ENCODE results near the gene ZNF219.

The ZNF219 gene

GRCh38 chr14:21098076-21098891 is at the start of gene ZNF219:
ZNF219 (minus strand) TSS chr14:21098655; CDS start chr14:21093591, 5,064 bp downstream.
- no peak for DNase-seq (ENCODE audit: low read depth in 2 of 2)

DNA sequence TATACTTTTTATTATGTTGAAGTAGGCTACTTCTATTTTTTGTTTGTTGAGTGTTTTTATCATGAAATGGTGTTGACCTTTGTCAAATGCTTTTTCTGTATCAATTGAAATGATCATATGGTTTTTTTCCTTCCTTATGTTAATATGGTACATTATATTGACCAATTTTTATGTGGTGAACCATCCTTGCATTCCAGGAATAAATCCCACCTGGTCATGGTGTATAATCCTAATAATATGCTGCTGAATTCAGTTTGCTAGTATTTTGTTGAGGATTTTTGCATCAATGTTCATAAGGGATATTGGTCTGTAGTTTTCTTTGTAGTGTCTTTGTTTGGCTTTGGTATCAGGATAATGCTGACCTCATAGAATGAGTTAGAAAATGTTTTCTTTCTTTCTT is 47.0 kb upstream of the ZNF219 start:
- no peak for DNase-seq (ENCODE audit: low read depth in 2 of 2)

DNA sequence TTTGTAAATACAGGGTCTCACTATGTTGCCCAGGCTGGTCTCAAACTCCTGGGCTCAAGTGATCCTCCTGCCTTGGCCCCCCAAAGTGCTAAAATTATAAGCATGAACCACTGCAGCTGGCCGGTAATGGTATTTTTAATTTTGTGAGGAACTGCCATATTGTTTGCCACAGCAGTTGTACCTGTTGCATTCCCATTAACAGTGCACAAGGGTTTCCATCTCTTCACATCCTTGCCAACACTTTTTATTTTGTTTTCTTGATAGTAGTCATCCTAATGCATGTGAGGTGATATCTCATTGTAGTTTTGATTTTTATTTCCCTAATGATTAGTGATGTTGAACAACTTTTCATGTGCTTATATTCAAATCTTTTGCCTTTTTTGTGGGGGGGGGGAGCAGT is 43.9 kb upstream of the ZNF219 start:
- DNase-seq (ENCODE audit: low read depth in 2 of 2) = no peak

DNA sequence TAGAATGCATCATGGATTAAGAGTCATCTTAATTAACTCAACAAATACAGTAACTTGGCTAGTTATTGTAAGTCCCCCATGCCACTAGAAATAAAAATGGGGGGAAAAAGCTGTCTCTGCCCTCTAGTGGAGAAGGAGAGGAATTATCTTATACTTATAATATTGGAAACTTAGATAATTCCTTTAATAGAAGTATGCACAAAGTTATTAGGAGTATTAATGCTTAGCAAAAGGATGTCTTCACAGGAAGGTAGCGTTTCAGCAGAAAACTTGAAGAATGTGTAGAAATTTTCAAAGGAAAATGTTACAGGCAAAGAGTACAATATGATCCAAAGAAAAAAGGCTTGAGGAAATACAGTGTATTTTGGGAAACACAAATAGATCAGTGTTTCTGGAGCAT is 37.6 kb upstream of the ZNF219 start:
- DNase-seq (ENCODE audit: low read depth in 2 of 2) = no peak

DNA sequence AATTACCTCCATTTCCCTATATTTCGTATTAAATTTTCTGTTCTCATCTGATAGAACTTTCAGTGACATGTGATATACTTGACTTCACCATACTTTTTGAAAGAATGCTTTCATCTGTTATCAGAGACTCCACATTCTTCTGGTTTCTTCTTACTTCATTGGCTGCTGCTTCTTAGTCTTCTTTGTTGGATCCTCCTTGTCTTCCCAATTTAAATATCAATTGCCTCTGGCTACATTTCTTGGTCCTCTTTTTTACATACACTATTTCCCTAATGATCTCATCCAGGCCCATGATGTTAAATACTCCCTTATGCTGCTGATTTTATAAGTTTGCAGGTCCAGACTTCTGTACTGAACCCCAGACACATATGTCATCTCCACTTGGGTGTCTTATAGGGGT is 35.4 kb upstream of the ZNF219 start:
- DNase-seq (ENCODE audit: low read depth in 2 of 2) = no peak

DNA sequence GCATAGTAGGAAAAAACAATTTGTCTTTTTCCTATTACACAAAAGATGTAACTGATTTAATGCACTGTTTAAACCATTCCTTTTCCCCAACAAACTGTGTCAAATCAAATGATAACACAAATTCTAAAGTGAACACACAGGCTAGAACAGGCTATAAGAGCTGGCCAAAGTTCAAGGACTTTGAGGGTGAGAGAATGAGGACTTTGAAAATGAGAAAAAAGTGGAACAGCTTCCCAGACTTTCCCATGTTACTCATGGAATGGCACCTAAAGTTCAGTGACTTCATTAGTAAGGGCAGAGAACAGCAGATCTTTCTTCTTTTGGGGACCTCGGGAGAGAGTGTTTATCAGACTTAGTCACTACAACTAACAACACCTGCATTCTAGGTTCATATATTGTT is 25.0 kb upstream of the ZNF219 start:
- DNase-seq (ENCODE audit: low read depth in 2 of 2) = no peak

DNA sequence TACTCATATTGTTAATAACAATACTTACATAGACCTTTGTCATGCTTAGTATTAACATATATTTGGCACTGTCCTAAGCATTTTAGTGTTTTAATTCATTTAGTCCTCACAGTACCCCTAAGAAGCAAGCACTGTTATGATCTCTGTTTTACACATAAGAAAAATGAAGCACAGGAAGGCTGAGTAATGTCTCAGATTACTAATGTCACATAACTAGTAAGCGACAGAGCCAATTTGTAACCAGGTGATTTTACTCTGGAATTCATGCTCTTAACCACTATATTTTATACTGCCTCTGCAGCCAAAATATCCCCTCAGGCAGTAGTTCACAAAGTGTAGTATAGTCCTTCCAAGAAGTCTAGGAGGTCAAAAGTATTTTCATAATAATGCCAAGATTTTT is 22.7 kb upstream of the ZNF219 start:
- DNase-seq (ENCODE audit: low read depth in 2 of 2) = no peak

DNA sequence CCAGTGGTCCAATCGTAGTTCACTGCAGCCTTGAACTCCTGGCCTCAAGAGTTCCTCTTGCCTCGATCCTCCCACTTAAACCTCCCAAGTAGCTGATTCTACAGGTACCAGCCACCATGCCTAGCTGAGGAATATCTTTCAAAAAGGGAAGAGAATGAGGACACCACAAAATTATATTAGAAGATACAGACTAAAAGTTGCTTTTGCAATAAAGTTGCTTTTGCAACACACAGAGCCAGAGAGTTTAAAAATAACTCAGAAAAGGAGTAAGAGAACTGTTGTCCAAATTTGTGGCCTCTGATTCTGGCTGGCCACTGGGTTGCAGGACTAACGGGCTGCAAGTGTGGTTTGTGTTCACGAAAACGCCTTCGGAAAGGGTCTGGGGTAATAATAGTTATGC is 22.2 kb upstream of the ZNF219 start:
- no peak for DNase-seq (ENCODE audit: low read depth in 2 of 2)

DNA sequence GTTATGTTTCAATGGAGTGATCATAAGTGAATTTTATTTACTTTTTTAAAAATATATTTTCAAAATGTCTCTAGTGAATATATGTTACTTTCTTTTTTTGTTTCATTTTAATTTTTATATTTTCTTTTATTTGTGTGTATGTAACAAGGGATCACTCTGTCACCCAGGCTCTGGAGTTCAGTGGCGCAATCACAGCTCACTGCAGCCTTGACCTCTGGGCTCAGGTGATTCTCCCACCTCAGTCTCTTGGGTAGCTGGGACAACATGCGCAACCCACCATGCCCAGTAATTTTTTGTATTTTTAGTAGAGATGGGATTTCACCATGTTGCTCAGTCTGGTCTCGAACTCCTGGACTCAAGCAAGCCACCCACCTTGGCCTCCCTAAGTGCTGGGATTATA is 20.5 kb upstream of the ZNF219 start:
- DNase-seq (ENCODE audit: low read depth in 2 of 2) = no peak

DNA sequence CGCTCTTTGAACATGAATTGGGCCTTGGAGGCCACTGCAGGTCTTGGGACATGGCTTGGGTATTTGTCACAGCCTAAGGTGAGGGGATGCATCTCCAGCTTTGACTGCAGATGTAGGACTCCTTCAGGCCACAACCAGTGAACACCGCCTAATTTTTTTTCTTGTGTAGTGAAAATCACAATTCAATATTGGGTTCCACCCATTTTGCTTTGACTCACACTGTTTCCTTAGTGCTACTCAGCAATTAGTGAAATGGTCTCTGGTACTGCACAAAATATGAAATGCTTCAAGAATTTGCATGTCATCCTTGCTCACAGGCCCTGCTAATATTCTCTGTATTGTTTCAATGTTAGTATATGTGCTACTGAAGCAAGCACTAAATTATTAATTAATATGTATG is 14.9 kb upstream of the ZNF219 start:
- DNase-seq (ENCODE audit: low read depth in 2 of 2) = no peak

DNA sequence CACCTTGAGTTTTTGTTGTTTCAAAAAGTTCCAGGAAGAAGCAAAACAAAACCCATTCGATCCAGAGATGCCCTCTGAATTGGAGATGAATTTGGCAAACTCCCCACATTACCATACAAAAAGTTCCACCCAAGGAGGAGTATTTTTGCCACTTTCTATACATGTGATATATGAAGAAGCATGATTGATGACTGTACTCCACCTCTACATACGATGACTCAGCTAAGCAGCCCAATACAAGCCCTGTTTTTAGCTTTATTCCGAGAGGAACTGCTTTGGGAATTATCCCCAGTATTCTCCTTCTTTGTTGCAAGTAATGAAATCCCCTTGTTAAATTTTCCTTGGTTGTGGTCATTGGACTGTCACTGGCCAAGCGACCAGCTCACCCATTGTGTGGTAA is 13.8 kb upstream of the ZNF219 start:
- no peak for DNase-seq (ENCODE audit: low read depth in 2 of 2)

DNA sequence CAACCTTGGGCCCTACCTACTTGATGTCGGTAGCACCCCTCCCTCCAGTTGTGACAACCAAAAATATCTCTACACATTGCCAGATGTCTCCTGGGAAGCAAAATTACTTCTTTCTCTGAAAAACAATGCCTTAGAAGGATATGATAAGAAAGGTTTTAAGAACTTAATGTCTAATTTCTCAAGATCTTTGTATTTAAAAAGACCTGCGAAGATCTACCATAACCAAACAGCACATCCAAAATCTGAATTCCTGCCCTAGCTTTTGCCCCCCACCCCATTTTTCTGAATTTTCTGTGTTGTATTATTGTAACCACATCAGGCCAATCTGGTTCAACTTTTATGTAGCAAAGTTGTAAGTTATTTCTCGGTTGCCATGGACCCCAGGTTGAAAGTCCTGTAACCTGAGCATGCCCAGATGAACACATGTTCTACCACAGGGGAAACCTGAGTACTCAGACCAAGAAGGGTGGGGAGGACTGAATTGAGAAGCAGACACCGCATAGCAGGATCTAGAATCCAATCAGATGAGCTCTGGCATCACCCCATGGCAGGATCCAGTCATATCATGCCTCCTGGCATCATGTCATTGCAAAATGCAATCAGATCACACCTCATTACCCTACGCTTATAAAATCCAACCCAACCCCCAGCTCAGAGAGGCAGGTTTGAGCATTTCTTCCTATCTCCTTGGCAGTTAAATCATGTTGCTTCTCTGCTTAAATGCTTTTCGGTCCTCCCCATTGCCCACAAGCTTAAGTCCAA is 11.1 kb upstream of the ZNF219 start:
- peak in 1 of 2 donors; percentile 45 for DNase-seq (ENCODE audit: low read depth in 2 of 2)

DNA sequence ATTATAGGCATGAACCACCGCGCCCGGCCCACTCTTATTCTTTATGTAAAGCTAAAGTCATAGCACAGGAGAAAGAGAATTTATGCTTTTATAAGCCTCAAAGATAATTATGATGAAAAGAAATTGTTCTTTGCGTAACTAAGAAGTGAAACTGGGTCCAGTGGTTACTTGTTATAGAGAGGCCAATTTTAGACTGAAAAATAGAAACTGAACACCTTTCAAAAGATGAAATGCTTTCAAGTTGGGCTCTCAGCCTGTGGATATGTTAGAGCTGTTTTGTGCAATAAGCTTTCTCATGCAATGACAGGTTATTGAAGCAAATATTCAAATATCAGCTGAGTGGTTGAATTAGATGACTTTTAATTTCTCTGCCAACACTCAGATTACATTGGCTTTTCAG is 10.3 kb upstream of the ZNF219 start:
- no peak for DNase-seq (ENCODE audit: low read depth in 2 of 2)

DNA sequence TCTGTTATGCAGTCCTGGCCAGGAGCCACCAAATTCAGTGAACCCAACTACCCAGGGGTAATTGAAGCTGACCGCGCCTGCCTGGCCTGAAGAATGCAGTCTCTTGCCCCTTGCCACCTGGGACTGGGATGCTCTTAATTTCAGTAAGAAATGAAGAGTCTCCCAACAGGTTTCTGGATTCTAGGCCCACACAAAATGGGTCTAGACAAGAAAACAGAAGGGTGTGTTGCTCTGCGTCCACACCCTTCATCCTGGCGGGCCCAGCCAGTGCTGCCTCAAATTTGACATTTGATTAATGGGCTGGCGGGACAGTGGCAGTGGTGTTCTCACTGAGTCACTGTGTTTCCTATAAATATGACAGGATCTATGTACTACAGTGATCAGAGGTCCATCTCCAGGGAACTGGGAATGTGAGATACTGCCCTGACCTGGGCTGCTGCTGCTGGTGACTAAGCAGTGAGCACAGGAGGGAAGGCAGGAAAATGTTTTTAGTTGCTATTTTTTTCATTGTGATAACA is 8.9 kb upstream of the ZNF219 start:
- no peak for DNase-seq (ENCODE audit: low read depth in 2 of 2)

DNA sequence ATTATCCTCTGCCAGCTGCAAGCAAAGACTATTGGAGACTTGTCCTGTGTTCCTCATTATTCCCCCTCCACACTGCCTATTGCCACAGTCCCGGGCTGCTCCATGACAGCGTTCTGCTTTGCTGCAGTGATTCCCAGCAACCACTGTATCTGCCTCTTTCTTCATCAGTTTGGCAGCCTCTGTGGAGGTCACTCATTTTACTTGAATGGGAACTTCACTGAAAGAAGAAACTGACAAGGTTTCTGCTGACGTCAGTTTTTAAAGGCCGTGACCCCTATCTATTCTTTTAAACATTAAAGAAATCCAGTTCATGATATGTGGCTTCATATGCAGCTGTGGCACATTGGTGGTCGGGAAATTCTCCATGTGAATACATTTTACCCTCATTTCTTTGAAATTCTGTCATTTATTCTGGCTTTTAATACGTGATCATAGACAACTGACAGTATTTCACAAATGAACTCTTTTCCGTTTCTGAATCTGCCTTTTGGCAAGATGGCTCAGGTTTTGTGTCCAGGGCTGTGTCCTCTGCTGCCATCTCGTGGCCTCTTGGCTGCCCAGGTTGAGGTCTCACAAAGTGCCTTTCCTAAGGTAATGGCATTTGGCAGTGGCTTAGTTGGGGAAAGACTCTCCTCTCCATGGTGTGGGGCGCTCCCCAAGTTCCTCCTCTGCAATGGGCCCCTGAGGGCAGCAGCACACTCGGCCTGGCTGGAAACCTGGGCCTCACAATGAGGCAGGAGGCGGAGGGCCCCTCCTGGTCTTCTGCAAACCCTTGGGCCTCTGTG is 8.2 kb upstream of the ZNF219 start:
- peak; percentile 57 to 68 for DNase-seq (ENCODE audit: low read depth in 2 of 2)

DNA sequence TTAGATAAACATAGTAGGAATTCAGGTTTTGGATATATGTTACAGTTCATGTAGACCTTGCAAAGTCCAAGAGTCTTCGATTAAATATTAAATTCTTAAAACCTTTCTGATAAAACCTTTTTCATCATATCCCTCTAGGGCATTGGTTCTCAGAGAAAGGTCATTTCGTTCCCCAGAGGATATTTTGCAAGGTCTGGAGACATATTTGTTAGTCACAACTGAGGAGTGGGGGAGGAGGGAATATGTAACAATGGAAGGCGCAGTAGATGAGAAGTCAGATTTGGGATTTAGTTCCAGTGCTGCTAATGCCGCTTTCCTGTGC is 7.7 kb upstream of the ZNF219 start:
- no peak for DNase-seq (ENCODE audit: low read depth in 2 of 2)

DNA sequence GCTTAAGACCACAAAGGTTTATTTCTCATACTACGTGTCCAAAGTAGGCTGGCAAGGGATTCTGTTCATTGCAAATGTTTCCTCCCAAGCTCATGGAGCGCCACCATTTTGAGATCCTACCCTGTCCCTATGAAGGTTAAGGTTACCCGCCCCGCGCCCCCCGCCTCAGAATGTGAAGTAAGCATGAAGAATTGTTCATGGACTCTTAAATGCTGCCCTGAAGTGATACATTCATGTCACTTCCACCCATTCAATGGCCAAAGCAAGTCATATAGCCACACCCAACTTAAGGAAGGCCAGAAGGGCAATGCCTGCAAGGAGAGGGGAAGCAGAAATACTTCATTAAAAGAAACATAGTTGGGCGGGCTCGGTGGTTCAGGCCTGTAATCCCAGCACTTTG is 6.6 kb upstream of the ZNF219 start:
- DNase-seq (ENCODE audit: low read depth in 2 of 2) = no peak

DNA sequence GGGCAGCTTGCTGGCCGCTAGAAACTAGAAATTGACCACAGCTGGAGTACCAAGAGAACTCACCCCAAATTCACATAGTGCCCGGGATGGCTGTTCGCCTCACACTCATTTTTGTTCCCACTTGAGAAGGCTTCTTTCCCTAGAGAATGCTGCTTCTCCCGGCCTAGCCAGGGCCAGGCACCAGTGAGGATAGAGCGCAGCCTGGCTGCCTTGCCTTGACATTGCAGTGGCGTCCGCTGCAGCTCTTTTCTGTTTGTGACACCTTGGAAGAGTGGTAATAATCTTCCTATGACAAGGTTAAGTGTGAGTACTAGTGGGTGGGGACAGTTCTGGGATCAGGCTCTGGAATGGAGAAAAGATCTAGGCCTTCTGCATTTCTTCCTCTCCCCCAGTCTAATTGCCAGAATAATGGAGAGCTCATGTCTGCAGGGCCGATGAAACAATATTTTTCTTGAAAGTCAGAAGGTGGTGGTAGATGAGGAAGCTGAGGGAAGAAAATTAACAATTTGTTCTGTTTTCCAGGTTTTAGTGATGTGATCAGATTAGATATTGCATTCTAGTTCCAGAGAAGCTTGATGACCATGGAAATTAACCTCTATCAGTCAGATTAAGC is 6.1 kb upstream of the ZNF219 start:
- DNase-seq (ENCODE audit: low read depth in 2 of 2) = peak; percentile 48 to 61

GRCh38 chr14:21103710-21104447 is 5.4 kb upstream of the ZNF219 start:
- DNase-seq (ENCODE audit: low read depth in 2 of 2) = peak; percentile 93 to 94

DNA sequence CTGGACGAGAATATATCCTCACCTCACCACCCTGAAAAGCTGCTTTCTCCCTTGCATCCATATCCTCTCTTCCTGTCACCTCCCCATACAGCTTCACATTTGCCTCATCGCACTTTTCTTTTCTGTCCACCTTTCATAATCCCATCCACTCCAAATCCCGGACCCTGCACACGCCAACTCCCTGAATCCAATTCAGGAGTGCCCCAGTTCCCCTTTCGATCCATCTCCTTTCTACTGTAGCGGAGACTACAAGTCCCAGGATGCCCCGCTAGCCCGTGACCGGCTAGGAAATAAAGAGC is 4.9 kb upstream of the ZNF219 start:
- DNase-seq (ENCODE audit: low read depth in 2 of 2) = no peak
